HepG2 (cell line): ENCODE measurements around the gene UBR1. TPM values are rescaled to one million over a fixed set of nuclear protein-coding genes. Genes with fewer than 3 reads are reported as not detected.
A peak's percentile ranks its signal among the peaks of the same experiment; 100 is the strongest.

Experiments used
- DRAP1 ChIP-seq: IDR thresholded peaks from 2 replicates; pipeline ENCODE4 v1.6.1; 2016; ENCODE audit warnings: missing genetic modification reagents, missing compliant biosample characterization
- IRF1 ChIP-seq: sonication (generic); formaldehyde crosslinking; IDR thresholded peaks from 2 replicates; pipeline ENCODE4 v1.4.0; 2020; ENCODE audit warnings: low read depth, mild to moderate bottlenecking, missing genetic modification reagents
- KMT2A ChIP-seq: sonication (generic); formaldehyde crosslinking; IDR thresholded peaks from 2 replicates; pipeline ENCODE4 v1.4.0; 2020; ENCODE audit warnings: missing genetic modification reagents
- LCORL ChIP-seq, 2 experiments: fragments of 450-650 bp in 1 of 2; sonication (generic) in 1 of 2; formaldehyde crosslinking in 1 of 2; IDR thresholded peaks; 2 replicates each; pipeline versions ENCODE4 v1.5.0 to v1.6.1; 2017 to 2020; ENCODE audit warnings: antibody characterized with exemption in 1 of 2, missing genetic modification reagents in 1 of 2
- MATR3 ChIP-seq: sonication (generic); formaldehyde crosslinking; IDR thresholded peaks from 2 replicates; pipeline ENCODE4 v1.4.0; 2020; ENCODE audit warnings: missing genetic modification reagents
- PHF21A ChIP-seq: sonication (generic); formaldehyde crosslinking; IDR thresholded peaks from 2 replicates; pipeline ENCODE4 v1.5.0; 2020; ENCODE audit warnings: mild to moderate bottlenecking, missing genetic modification reagents
- STAT6 ChIP-seq: sonication (generic); formaldehyde crosslinking; IDR thresholded peaks from 2 replicates; pipeline ENCODE4 v1.4.0; 2020; ENCODE audit warnings: missing genetic modification reagents, mild to moderate bottlenecking, borderline replicate concordance
- ZBED4 ChIP-seq: sonication (generic); formaldehyde crosslinking; IDR thresholded peaks from 2 replicates; pipeline ENCODE4 v1.4.0; 2020; ENCODE audit warnings: missing genetic modification reagents, borderline replicate concordance
- ZNF17 ChIP-seq: sonication (generic); formaldehyde crosslinking; IDR thresholded peaks from 2 replicates; pipeline ENCODE4 v1.5.0; 2020; ENCODE audit warnings: mild to moderate bottlenecking, missing genetic modification reagents
- polyA plus RNA-seq, 8 experiments: library from polyadenylated mRNA; depleted of rRNA in 3 of 8; stranded (reverse) in 7 of 8; unstranded in 1 of 8; fragments of >200 nt; fragmentation: Illumina TruSeq in 4 of 8; extraction: Trizol in 4 of 8; gene quantifications; 2 replicates each; pipeline versions ENCODE4 v1.2.1 to v1.2.3, GENCODE V29; 2011 to 2016; ENCODE audit warnings: low read depth in 4 of 8, missing spikeins in 1 of 8, mixed read lengths in 1 of 8; ENCODE audit not compliant: insufficient read depth in 1 of 8
- total RNA-seq, 5 experiments: library from RNA; depleted of rRNA; stranded (reverse); fragments of >200 nt; fragmentation: Illumina TruSeq; extraction: Trizol; gene quantifications; 2 replicates each; pipeline ENCODE4 v1.2.3, GENCODE V29; 2016; ENCODE audit warnings: low read depth in 1 of 5

The UBR1 gene
- total and polyA plus RNA-seq, 2 of the 13 experiments (the other 11 are each of a cell fraction or from before 2014, with no cell fraction given) = 6.4 to 18.0 TPM

- TF ChIP-seq ZBED4 (CRISPR knock-in tag) (no peak), STAT6 (no peak), PHF21A (CRISPR knock-in tag) (peak; percentile 48; the same call in 1 of the 2 replicates), IRF1 (CRISPR knock-in tag) (no peak), DRAP1 (CRISPR knock-in tag) (peak; percentile 58), LCORL (IDR thresholded peaks at IDR 0.05) (no peak), LCORL (CRISPR knock-in tag; IDR thresholded peaks at IDR 0.05) (no peak; the same call in 1 of the 2 replicates), MATR3 (CRISPR knock-in tag) (no peak), ZNF17 (CRISPR knock-in tag) (no peak), KMT2A (peak; percentile 75; the same call in 1 of the 2 replicates)
Measured at GRCh38 chr15:43105778-43106485, at the start of gene UBR1 (continued).
